DOHH2 (cell line): ENCODE data around the gene MYO1C.

Experiments used
- H3F3A ChIP-seq: fragments of 200-600 bp; sonication (generic), shearing (Covaris generic); 2 replicates; pipeline ENCODE4 v1.6.0; 2016; ENCODE audit warnings: antibody characterized with exemption, mild to moderate bottlenecking; ENCODE audit not compliant: control insufficient read depth, insufficient read depth
- H3K27ac ChIP-seq: fragments of 200-600 bp; sonication (generic); 2 replicates; pipeline ENCODE4 v1.5.1; 2014; ENCODE audit warnings: low read depth, mild to moderate bottlenecking, low read length, moderate library complexity
- H3K27me3 ChIP-seq: fragments of 200-600 bp; sonication (generic); 2 replicates; pipeline ENCODE4 v1.6.1; 2014; ENCODE audit warnings: mild to moderate bottlenecking, low read length, mixed read lengths; ENCODE audit not compliant: control insufficient read depth
- H3K36me3 ChIP-seq: fragments of 200-600 bp; sonication (generic); 2 replicates; pipeline ENCODE4 v1.6.1; 2014; ENCODE audit warnings: mild to moderate bottlenecking, low read length, moderate library complexity, mixed read lengths; ENCODE audit not compliant: control insufficient read depth
- H3K4me1 ChIP-seq: fragments of 200-600 bp; sonication (generic); 2 replicates; pipeline ENCODE4 v1.6.1; 2014; ENCODE audit warnings: mild to moderate bottlenecking, low read length, mixed read lengths; ENCODE audit not compliant: control insufficient read depth
- H3K4me2 ChIP-seq: fragments of 200-600 bp; sonication (generic); 2 replicates; pipeline ENCODE4 v1.6.0; 2014; ENCODE audit warnings: mild to moderate bottlenecking, low read length, moderate library complexity
- H3K4me3 ChIP-seq: fragments of 200-600 bp; sonication (generic); 2 replicates; pipeline ENCODE4 v1.5.1; 2014; ENCODE audit warnings: mild to moderate bottlenecking, low read length, mixed read lengths
- H3K79me2 ChIP-seq: fragments of 200-600 bp; sonication (generic); 2 replicates; pipeline ENCODE4 v1.6.1; 2014; ENCODE audit warnings: mild to moderate bottlenecking, low read length, mixed read lengths; ENCODE audit not compliant: control insufficient read depth
- H3K9me2 ChIP-seq: fragments of 200-600 bp; sonication (generic); replicated peaks from 2 replicates; pipeline ENCODE4 v1.6.1; 2014; ENCODE audit warnings: mild to moderate bottlenecking, low read length, mixed read lengths; ENCODE audit not compliant: control insufficient read depth
- H3K9me3 ChIP-seq: fragments of 200-600 bp; sonication (generic); 2 replicates; pipeline ENCODE4 v1.6.1; 2014; ENCODE audit warnings: antibody characterized with exemption, low read length, mixed read lengths; ENCODE audit not compliant: control insufficient read depth, insufficient read depth
- H4K20me1 ChIP-seq: fragments of 200-600 bp; sonication (generic); 2 replicates; pipeline ENCODE4 v1.6.0; 2014; ENCODE audit warnings: low read depth, mild to moderate bottlenecking, antibody characterized with exemption, low read length, moderate library complexity; ENCODE audit not compliant: control insufficient read depth, insufficient read depth
- CTCF ChIP-seq: fragments of 200-600 bp; sonication (generic); IDR thresholded peaks from one replicate; pipeline ENCODE4 v1.5.1; 2014; ENCODE audit warnings: antibody characterized with exemption, mild to moderate bottlenecking, low read depth, low read length; ENCODE audit not compliant: poor library complexity, severe bottlenecking
- EZH2phosphoT487 ChIP-seq: fragments of 200-600 bp; sonication (generic); IDR thresholded peaks from 2 replicates; pipeline ENCODE4 v1.6.1; 2017; ENCODE audit warnings: borderline replicate concordance, mild to moderate bottlenecking, antibody characterized with exemption, low read length, moderate library complexity, mixed read lengths

Gene MYO1C

GRCh38 chr17:1460233-1460632 is 32.3 kb downstream of the MYO1C start:
- Histone ChIP-seq H3K4me2 (no peak overlapping the region), H3K27ac (no peak overlapping the region)

GRCh38 chr17:1455797-1456599 is 36.5 kb downstream of the MYO1C start, which contains the start of gene CRK:
TSS of gene CRK (minus strand) at chr17:1456232. CDS start at chr17:1456117, 115 bp downstream.
- no peaks in the 10 kb centered on the region for H3F3A ChIP-seq
- peaks cover 5% of the 10 kb centered on the region; the same call in 1 of the 2 replicates for H3K27me3 ChIP-seq
- H3K36me3 ChIP-seq, result peaks cover 41% of the 10 kb centered on the region
- H3K4me2 ChIP-seq, result peak within 1 kb of the TSS; percentile 74
- H4K20me1 ChIP-seq, result peaks cover 12% of the 10 kb centered on the region; the same call in 1 of the 2 replicates
- H3K27ac ChIP-seq, result peak within 1 kb of the TSS; percentile 49
- H3K79me2 ChIP-seq, result peaks cover 50% of the 10 kb centered on the region
- TF ChIP-seq CTCF (no peak), EZH2phosphoT487 (no peak)
- peak within 1 kb of the TSS; percentile 87 for H3K4me3 ChIP-seq
- H3K4me1 ChIP-seq, result peaks cover 24% of the 10 kb centered on the region
- no peaks in the 10 kb centered on the region for H3K9me3 ChIP-seq
- H3K9me2 ChIP-seq, result no peaks in the 10 kb centered on the region

More at GRCh38 chr17:1460233-1460632, 32.3 kb downstream of the MYO1C start:
- Histone ChIP-seq H3K27me3 (peaks cover 15% of the 10 kb centered on the region; the same call in 1 of the 2 replicates), H3K36me3 (peaks cover 7% of the 10 kb centered on the region; the same call in 1 of the 2 replicates), H3K4me3 (no peak overlapping the region), H3K9me3 (no peaks in the 10 kb centered on the region), H4K20me1 (peaks cover 2% of the 10 kb centered on the region), H3K4me1 (peaks cover 34% of the 10 kb centered on the region), H3K79me2 (peaks cover 8% of the 10 kb centered on the region), H3K9me2 (no peaks in the 10 kb centered on the region), H3F3A (0 out of 2 replicates have a peak, but pooled peaks cover 4% of the 10 kb centered on the region)
- TF ChIP-seq CTCF, result no peak
- TF ChIP-seq EZH2phosphoT487, result no peak

- Histone ChIP-seq H3F3A (no peaks in the 10 kb centered on the region), H3K4me2 (peak overlapping the region; percentile 74), H3K79me2 (peaks cover 57% of the 10 kb centered on the region), H3K9me3 (no peaks in the 10 kb centered on the region), H3K4me1 (peaks cover 23% of the 10 kb centered on the region), H3K27ac (peak overlapping the region; percentile 49), H3K9me2 (no peaks in the 10 kb centered on the region), H4K20me1 (peaks cover 12% of the 10 kb centered on the region; the same call in 1 of the 2 replicates), H3K27me3 (peaks cover 5% of the 10 kb centered on the region; the same call in 1 of the 2 replicates), H3K36me3 (peaks cover 41% of the 10 kb centered on the region), H3K4me3 (peak overlapping the region; percentile 87)
- TF ChIP-seq CTCF (peak; percentile 50), EZH2phosphoT487 (no peak)
These were observed 37.1 kb downstream of the MYO1C start for GRCh38 chr17:1455291-1455796.
